Thymus (tissue), 11 donors: ENCODE results near the gene RPS6KB1. TPM values are rescaled to one million over a fixed set of nuclear protein-coding genes. Genes with fewer than 3 reads are reported as not detected.
"Not testable (repeated sequence)": the region's sequence is repeated elsewhere in the genome, so short reads cannot be mapped to it uniquely, and the experiment has no call there.

Experiments used
- DNase-seq, 9 donors: peaks; one replicate each; pipeline ENCODE4 v3.0.0-alpha.2; 2013; ENCODE audit warnings: low spot score in 9 of 9, low read depth in 6 of 9, missing footprints in 1 of 9
- H3K27ac ChIP-seq, 2 donors: one replicate each; pipeline ENCODE4 v1.5.1; 2013; ENCODE audit warnings: control low read depth in 1 of 2, low read depth in 1 of 2, low read length in 1 of 2, mild to moderate bottlenecking in 1 of 2, moderate library complexity in 1 of 2
- H3K27me3 ChIP-seq, 2 donors: one replicate each; pipeline ENCODE4 v1.5.1; 2013; ENCODE audit warnings: low read length in 1 of 2; ENCODE audit not compliant: control insufficient read depth in 2 of 2, insufficient read depth in 1 of 2
- H3K36me3 ChIP-seq, 2 donors: one replicate each; pipeline ENCODE4 v1.5.1; 2013; ENCODE audit warnings: low read length in 1 of 2, mild to moderate bottlenecking in 1 of 2, moderate library complexity in 1 of 2; ENCODE audit not compliant: control insufficient read depth in 2 of 2, insufficient read depth in 2 of 2
- H3K4me1 ChIP-seq, 2 donors: one replicate each; pipeline ENCODE4 v1.5.1; 2013; ENCODE audit warnings: low read length in 2 of 2; ENCODE audit not compliant: control insufficient read depth in 2 of 2, insufficient read depth in 2 of 2
- H3K4me3 ChIP-seq, 2 donors: one replicate each; pipeline ENCODE4 v1.5.1; 2013; ENCODE audit warnings: low read length in 2 of 2, control low read depth in 1 of 2, mild to moderate bottlenecking in 1 of 2
- H3K9me3 ChIP-seq, 2 donors: one replicate each; pipeline ENCODE4 v1.5.1; 2013; ENCODE audit warnings: low read length in 1 of 2, mild to moderate bottlenecking in 1 of 2; ENCODE audit not compliant: control insufficient read depth in 2 of 2, insufficient read depth in 1 of 2
- WGBS: extraction: QIAGEN DNeasy Blood & Tissue Kit; methylation state at CpG from one replicate; pipeline ENCODE4 v1.1.7; 2013; 5-methylcytosine and 5-hydroxymethylcytosine counted together
- polyA plus RNA-seq: library from polyadenylated mRNA; stranded (reverse); fragments of 200-250 nt; gene quantifications from one replicate; pipeline ENCODE4 v1.2.3, GENCODE V29; 2013
- total RNA-seq: library from RNA; stranded (reverse); fragments of 120-200 nt; gene quantifications from one replicate; pipeline ENCODE4 v1.2.4, GENCODE V29; 2013
- donor health status: healthy.

Gene RPS6KB1
- total and polyA plus RNA-seq, 2 donors, result 18.8 to 19.3 TPM

GRCh38 chr17:59859444-59860025 is 33.4 kb upstream of the RPS6KB1 start:
- WGBS, result 97% methylated on average over 2 of the region's 2 CpGs
- H3K4me1 ChIP-seq, result no peaks in the 10 kb centered on the region

GRCh38 chr17:59863616-59864015 is 29.3 kb upstream of the RPS6KB1 start:
- H3K27me3 ChIP-seq, result no peaks in the 10 kb centered on the region
- H3K4me3 ChIP-seq, result no peak overlapping the region
- no peak for DNase-seq
- no peaks in the 10 kb centered on the region for H3K4me1 ChIP-seq
- H3K27ac ChIP-seq, result no peak overlapping the region
- no peaks in the 10 kb centered on the region for H3K9me3 ChIP-seq
- H3K36me3 ChIP-seq, result peaks cover 12 to 22% of the 10 kb centered on the region in 2 donors
- 99% methylated on average over 3 of the region's 3 CpGs for WGBS

More at GRCh38 chr17:59859444-59860025, 33.4 kb upstream of the RPS6KB1 start:
- DNase-seq, result no peak
- no peaks in the 10 kb centered on the region for H3K9me3 ChIP-seq
- H3K27me3 ChIP-seq, result no peaks in the 10 kb centered on the region
- peaks cover 12 to 17% of the 10 kb centered on the region in 2 donors for H3K36me3 ChIP-seq
- H3K27ac ChIP-seq, result no peak overlapping the region
- no peak overlapping the region for H3K4me3 ChIP-seq

GRCh38 chr17:59869941-59870218 is 23.0 kb upstream of the RPS6KB1 start:
- 65% methylated on average over 1 of the region's 1 CpG for WGBS
- peaks cover 4 to 16% of the 10 kb centered on the region in 2 donors for H3K36me3 ChIP-seq
- DNase-seq, result no peak
- H3K9me3 ChIP-seq, result no peaks in the 10 kb centered on the region
- H3K4me3 ChIP-seq, result no peak overlapping the region
- no peaks in the 10 kb centered on the region for H3K27me3 ChIP-seq
- H3K4me1 ChIP-seq, result no peaks in the 10 kb centered on the region
- H3K27ac ChIP-seq, result no peak overlapping the region

- Histone ChIP-seq H3K9me3 (no peaks in the 10 kb centered on the region), H3K27me3 (no peaks in the 10 kb centered on the region), H3K27ac (no peak overlapping the region), H3K4me1 (no peaks in the 10 kb centered on the region), H3K36me3 (peaks cover 10 to 19% of the 10 kb centered on the region in 2 donors), H3K4me3 (no peak overlapping the region)
- 97% methylated on average over 8 of the region's 8 CpGs for WGBS
- no peak for DNase-seq
These were observed 22.4 kb upstream of the RPS6KB1 start for GRCh38 chr17:59870482-59870881.

GRCh38 chr17:59872351-59872750 is 20.6 kb upstream of the RPS6KB1 start:
- Histone ChIP-seq H3K27me3 (no peaks in the 10 kb centered on the region), H3K36me3 (peaks cover 20 to 24% of the 10 kb centered on the region in 2 donors), H3K27ac (no peak overlapping the region)

GRCh38 chr17:59873414-59873813 is 19.5 kb upstream of the RPS6KB1 start:
- H3K27ac ChIP-seq, H3K4me1 ChIP-seq, H3K27me3 ChIP-seq, DNase-seq, H3K4me3 ChIP-seq, H3K9me3 ChIP-seq: not testable (repeated sequence)
- 99% methylated on average over 8 of the region's 8 CpGs for WGBS
- peaks cover 23 to 32% of the 10 kb centered on the region in 2 donors for H3K36me3 ChIP-seq

More at GRCh38 chr17:59872351-59872750, 20.6 kb upstream of the RPS6KB1 start:
- no peaks in the 10 kb centered on the region for H3K4me1 ChIP-seq
- DNase-seq, result no peak
- no peaks in the 10 kb centered on the region for H3K9me3 ChIP-seq
- H3K4me3 ChIP-seq, result no peak overlapping the region

GRCh38 chr17:59874376-59874775 is 18.5 kb upstream of the RPS6KB1 start:
- Histone ChIP-seq H3K9me3 (no peaks in the 10 kb centered on the region), H3K27me3 (no peaks in the 10 kb centered on the region), H3K27ac (no peak overlapping the region), H3K4me3 (no peak overlapping the region), H3K4me1 (no peaks in the 10 kb centered on the region), H3K36me3 (peaks cover 24 to 36% of the 10 kb centered on the region in 2 donors)
- DNase-seq, result no peak
- 97% methylated on average over 2 of the region's 2 CpGs for WGBS

- no peak for DNase-seq
- 99% methylated on average over 3 of the region's 3 CpGs for WGBS
- H3K27ac ChIP-seq, result no peak overlapping the region
These were observed 16.8 kb upstream of the RPS6KB1 start for GRCh38 chr17:59876107-59876506.

GRCh38 chr17:59877965-59878364 is 15.0 kb upstream of the RPS6KB1 start:
- H3K9me3 ChIP-seq, result no peaks in the 10 kb centered on the region
- 98% methylated on average over 5 of the region's 5 CpGs for WGBS

More at GRCh38 chr17:59876107-59876506, 16.8 kb upstream of the RPS6KB1 start:
- Histone ChIP-seq H3K9me3 (no peaks in the 10 kb centered on the region), H3K4me1 (no peaks in the 10 kb centered on the region), H3K4me3 (no peak overlapping the region), H3K36me3 (peaks cover 34 to 35% of the 10 kb centered on the region in 2 donors), H3K27me3 (no peaks in the 10 kb centered on the region)

More at GRCh38 chr17:59877965-59878364, 15.0 kb upstream of the RPS6KB1 start:
- no peak overlapping the region for H3K4me3 ChIP-seq
- H3K36me3 ChIP-seq, result peaks cover 37 to 39% of the 10 kb centered on the region in 2 donors
- H3K27ac ChIP-seq, result no peak overlapping the region
- no peaks in the 10 kb centered on the region for H3K4me1 ChIP-seq
- no peaks in the 10 kb centered on the region for H3K27me3 ChIP-seq
- DNase-seq, result no peak
